Heart left ventricle (tissue), 16 donors: Measurements from ENCODE around the gene ATF7. TPM values are rescaled to one million over a fixed set of nuclear protein-coding genes. Genes with fewer than 3 reads are reported as not detected.
"Not testable (repeated sequence)": the region's sequence is repeated elsewhere in the genome, so short reads cannot be mapped to it uniquely, and the experiment has no call there.

ENCODE experiments used
- ATAC-seq, 4 donors: fragments of 200-7000 bp; cut with Tn5 transposase; one replicate each; pipeline ENCODE4 v1.9.1; 2020 to 2022; ENCODE audit warnings: moderate library complexity in 4 of 4, mild to moderate bottlenecking in 3 of 4, moderate number of reproducible peaks in 1 of 4
- DNase-seq, 5 donors: peaks; one replicate each; pipeline ENCODE4 v3.0.0-alpha.2; 2020
- H3K27ac ChIP-seq, 12 donors: fragments of 200-600 bp; sonication (generic) in 4 of 12; one replicate each; pipeline versions ENCODE4 v1.5.0 to v1.8.0; 2016 to 2022; ENCODE audit warnings: mild to moderate bottlenecking in 2 of 12
- H3K27me3 ChIP-seq, 9 donors: fragments of 200-600 bp; sonication (generic) in 2 of 9; one replicate each; pipeline versions ENCODE4 v1.5.1 to v1.8.0; 2016 to 2022; ENCODE audit warnings: mild to moderate bottlenecking in 3 of 9
- H3K36me3 ChIP-seq, 9 donors: fragments of 200-600 bp; sonication (generic) in 2 of 9; one replicate each; pipeline versions ENCODE4 v1.5.0 to v1.8.0; 2018 to 2022; ENCODE audit warnings: mild to moderate bottlenecking in 2 of 9
- H3K4me1 ChIP-seq, 12 donors: fragments of 200-600 bp; sonication (generic) in 4 of 12; one replicate each; pipeline versions ENCODE4 v1.5.0 to v1.8.0; 2016 to 2022; ENCODE audit warnings: mild to moderate bottlenecking in 3 of 12
- H3K4me3 ChIP-seq, 12 donors: fragments of 200-600 bp; sonication (generic) in 4 of 12; one replicate each; pipeline versions ENCODE4 v1.5.0 to v1.8.0; 2017 to 2022; ENCODE audit warnings: mild to moderate bottlenecking in 9 of 12, moderate library complexity in 4 of 12
- H3K9me3 ChIP-seq, 12 donors: fragments of 200-600 bp; sonication (generic) in 4 of 12; one replicate each; pipeline versions ENCODE4 v1.5.0 to v1.8.0; 2016 to 2022; ENCODE audit warnings: mild to moderate bottlenecking in 1 of 12
- CTCF ChIP-seq, 12 donors: fragments of 200-600 bp; sonication (generic) in 4 of 12; IDR thresholded peaks; one replicate each; pipeline versions ENCODE4 v1.5.0 to v1.8.0; 2018 to 2022; ENCODE audit warnings: antibody characterized with exemption in 12 of 12, mild to moderate bottlenecking in 5 of 12
- POLR2A ChIP-seq, 2 donors: fragments of 450-650 bp; IDR thresholded peaks; one replicate each; pipeline ENCODE4 v1.6.1; 2017; ENCODE audit warnings: antibody characterized with exemption in 2 of 2, mild to moderate bottlenecking in 2 of 2, moderate library complexity in 2 of 2
- WGBS, 4 donors: extraction: QIAGEN DNeasy Blood & Tissue Kit in 2 of 4; methylation state at CpG; one replicate each; pipeline versions ENCODE4 v1.1.5 to v1.1.7; 2013 to 2018; 5-methylcytosine and 5-hydroxymethylcytosine counted together
- intact Hi-C, 10 donors: fragments of 100-400 bp; cut with DNase I; formaldehyde crosslinking; loops; one replicate each; pipeline versions ENCODE4 v1.11.1 to v1.14.2; 2022
- polyA plus RNA-seq, 2 donors: library from polyadenylated mRNA; stranded (reverse); fragments of 200-250 nt; gene quantifications; one replicate each; pipeline ENCODE4 v1.2.3, GENCODE V29; 2013
- total RNA-seq, 9 donors: library from RNA; depleted of rRNA in 2 of 9; stranded (reverse); fragments of >200 nt in 2 of 9; fragmentation: NEBNext Ultra II Directional in 3 of 9; extraction: Animal tissue kit (Norgen Biotek cat#: 25700) in 3 of 9; gene quantifications; one replicate each; pipeline versions ENCODE4 v1.1.0 to v1.2.4, GENCODE V29; 2016 to 2023
- donor health status: ischemic (EF 13 %, LVEDD 7.1; RV severe dilation, severe dysfunction).
- donor health status: healthy with polysubstance abuse.
- donor health status: DM: no; HTN: yes; CAD: no.
- donor health status: DM: no; HTN: no; CAD: no.
- donor health status: ischemic (EF 25% LVEDD 6.9; RV normal size, moderate dysfunction).
- donor health status: ischemic (EF 25% LVEDD 5.7; RV mildly dilated, moderate dysfunction).
- donor health status: healthy.
- donor health status: DM: yes; HTN: yes; CAD: no.
- donor health status: ischemic (EF 35%, LVEDD 5.7; RV mildly dilated, moderate dysfunction).
- donor health status: nonischemic (EF 11% LVEDD 7.7; RV severe dilation, severe dysfunction).
- donor health status: DM: yes; HTN: yes; CAD: no.
- donor health status: PGD.
- donor health status: ischemic (EF 29% LVEDD 5.4; RV normal size, mild dysfunction).
- donor health status: nonischemic (EF 23%, LVEDD 6.1; RV moderate dilation, normal function).

ATF7 gene
- total and polyA plus RNA-seq, 11 donors, result 20.0 to 43.2 (median 31.8) TPM

- no peak for ATAC-seq
- no peak overlapping the region for H3K4me3 ChIP-seq
- no peaks in the 10 kb centered on the region for H3K27me3 ChIP-seq
- no peak overlapping the region for H3K27ac ChIP-seq
- intact Hi-C loops, result no loop called here
- no peaks in the 10 kb centered on the region for H3K9me3 ChIP-seq
- WGBS, 4 donors, result 92 to 97% (median 97%) methylated on average over 2 of the region's 2 CpGs
- DNase-seq, result no peak
- peaks cover 0 to 50% (median 23%) of the 10 kb centered on the region in 12 donors for H3K4me1 ChIP-seq
- peaks cover 0 to 15% (median 0%) of the 10 kb centered on the region in 9 donors for H3K36me3 ChIP-seq
- TF ChIP-seq CTCF (IDR thresholded peaks at IDR 0.05), result no peak
- no peak for TF ChIP-seq POLR2A (IDR thresholded peaks at IDR 0.05)
Measured at GRCh38 chr12:53571295-53571694, 54.9 kb downstream of the ATF7 start.

GRCh38 chr12:53568809-53569557, 57.2 kb downstream of the ATF7 start:
- Histone ChIP-seq H3K36me3 (peaks cover 0 to 10% (median 0%) of the 10 kb centered on the region in 9 donors), H3K27me3 (no peaks in the 10 kb centered on the region), H3K4me1 (peaks cover 0 to 45% (median 18%) of the 10 kb centered on the region in 12 donors), H3K4me3 (no peak overlapping the region), H3K27ac (no peak overlapping the region), H3K9me3 (no peaks in the 10 kb centered on the region)
- TF ChIP-seq CTCF (IDR thresholded peaks at IDR 0.05) (no peak), POLR2A (IDR thresholded peaks at IDR 0.05) (no peak)
- WGBS, 4 donors, result 67 to 75% (median 74%) methylated on average over 2 of the region's 2 CpGs
- DNase-seq, result no peak
- no peak for ATAC-seq
- intact Hi-C loops, result loop anchor here in 1 of 10 donors (10.0 kb wide), 1 partner anchor 46 kb away; no protein-coding TSS in a partner anchor

GRCh38 chr12:53567961-53568808, 58.0 kb downstream of the ATF7 start:
- Histone ChIP-seq H3K27ac (no peak overlapping the region), H3K4me3 (no peak overlapping the region), H3K9me3 (no peaks in the 10 kb centered on the region), H3K36me3 (peaks cover 0 to 10% (median 0%) of the 10 kb centered on the region in 9 donors), H3K4me1 (peaks cover 0 to 46% (median 22%) of the 10 kb centered on the region in 12 donors), H3K27me3 (no peaks in the 10 kb centered on the region)
- intact Hi-C loops, result loop anchor here in 1 of 10 donors (10.0 kb wide), 1 partner anchor 47 kb away; no protein-coding TSS in a partner anchor
- ATAC-seq (no peak), DNase-seq (no peak)
- TF ChIP-seq POLR2A (IDR thresholded peaks at IDR 0.05) (no peak), CTCF (IDR thresholded peaks at IDR 0.05) (no peak)
- WGBS, 4 donors, result 53 to 58% (median 57%) methylated on average over 6 of the region's 6 CpGs

- ATAC-seq, H3K27ac ChIP-seq, DNase-seq, H3K9me3 ChIP-seq, H3K36me3 ChIP-seq, H3K4me3 ChIP-seq, H3K27me3 ChIP-seq: not testable (repeated sequence)
- intact Hi-C loops, result loop anchor here in 1 of 10 donors (10.0 kb wide), 1 partner anchor 49 kb away; no protein-coding TSS in a partner anchor
- 94 to 99% (median 96%) methylated on average over 5 of the region's 5 CpGs for WGBS, 4 donors
- peaks cover 0 to 62% (median 27%) of the 10 kb centered on the region in 12 donors for H3K4me1 ChIP-seq
Measured at GRCh38 chr12:53565376-53565775, 60.8 kb downstream of the ATF7 start.
